HepG2 (cell line): ENCODE measurements around the gene TYMS.

Experiments
- ATRX ChIP-seq: sonication (generic); formaldehyde crosslinking; IDR thresholded peaks from 2 replicates; pipeline ENCODE4 v1.4.0; 2020; ENCODE audit warnings: missing genetic modification reagents, borderline replicate concordance
- EP300 ChIP-seq, 3 experiments: sonication (generic) in 1 of 3; formaldehyde crosslinking in 1 of 3; IDR thresholded peaks; 2 replicates each; pipeline versions ENCODE4 v1.5.1 to v1.6.1; 2011 to 2020; ENCODE audit warnings: low read depth in 2 of 3, low read length in 2 of 3, borderline replicate concordance in 1 of 3, improper control_type of control experiment in 1 of 3, mild to moderate bottlenecking in 1 of 3, missing genetic modification reagents in 1 of 3, moderate library complexity in 1 of 3
- ZZZ3 ChIP-seq: sonication (generic); formaldehyde crosslinking; IDR thresholded peaks from 2 replicates; pipeline ENCODE4 v1.4.0; 2020; ENCODE audit warnings: missing genetic modification reagents, mild to moderate bottlenecking, borderline replicate concordance

DNA sequence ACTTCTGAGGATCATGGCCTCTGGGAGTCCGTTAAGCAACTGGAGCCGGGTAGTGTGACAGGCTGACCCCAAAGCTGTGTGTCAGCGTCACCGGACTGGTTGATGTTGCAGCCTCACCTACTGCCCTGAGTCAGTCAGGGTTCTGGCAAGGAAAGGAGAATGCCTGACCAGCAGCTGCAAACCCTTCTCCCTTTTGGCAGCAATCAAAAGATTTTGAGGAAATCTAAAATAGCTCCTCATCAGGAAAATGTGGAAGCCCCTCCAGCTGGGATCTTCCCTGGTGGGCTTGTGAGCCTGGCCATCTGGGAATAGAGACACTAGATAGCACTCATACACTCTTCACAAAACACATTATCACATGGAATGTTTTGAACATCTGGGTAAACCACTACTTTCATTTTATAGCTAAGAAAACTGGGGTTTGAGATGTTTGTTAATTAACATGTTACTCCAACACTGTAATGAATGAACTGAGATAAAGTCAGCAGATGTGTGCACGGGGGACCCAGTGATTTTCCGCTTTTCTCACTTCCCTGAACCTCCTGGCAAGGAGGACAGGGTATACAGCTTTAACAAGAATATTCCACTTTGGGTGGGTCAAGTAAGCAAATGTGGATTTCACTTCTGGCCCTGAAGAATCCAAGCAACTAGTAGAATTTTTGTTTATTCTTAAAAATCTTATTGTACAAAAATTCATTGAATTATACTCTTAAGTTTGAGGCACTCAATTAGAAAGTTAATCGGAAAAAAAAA lies 36.0 kb upstream of the TYMS start:
- TF ChIP-seq ZZZ3 (CRISPR knock-in tag) (no peak), EP300 (IDR thresholded peaks at IDR 0.05; ENCODE audit: low read depth in 2 of 2, low read length in 2 of 2) (no peak), EP300 (CRISPR knock-in tag; IDR thresholded peaks at IDR 0.05; ENCODE audit: borderline replicate concordance) (no peak), ATRX (no peak)
